Panc1 (cell line): ENCODE results near the gene TESK2.

Source experiments
- POLR2AphosphoS5 ChIP-seq: IDR thresholded peaks from 2 replicates; pipeline ENCODE4 v1.6.1; 2012; ENCODE audit warnings: mild to moderate bottlenecking, low read depth, low read length, moderate library complexity
- SIN3A ChIP-seq: IDR thresholded peaks from 2 replicates; pipeline ENCODE4 v1.6.1; 2012; ENCODE audit warnings: low read depth, mild to moderate bottlenecking, low read length, moderate library complexity, borderline replicate concordance; ENCODE audit not compliant: insufficient read depth
- TCF7L2 ChIP-seq: IDR thresholded peaks from 2 replicates; pipeline ENCODE4 v1.6.1; 2011; ENCODE audit warnings: mild to moderate bottlenecking, low read depth, low read length, inconsistent platforms
- TF ChIP-seq, protein P1 (sequence below): fragments of 450-650 bp; IDR thresholded peaks from 2 replicates; pipeline ENCODE4 v1.5.1; 2017; ENCODE audit warnings: mild to moderate bottlenecking
- TF ChIP-seq, protein P2 (sequence below), 2 experiments: IDR thresholded peaks; 2 replicates each; pipeline ENCODE4 v1.6.1; 2011 to 2012; ENCODE audit warnings: low read depth in 2 of 2, control low read depth in 1 of 2, low read length in 1 of 2, mild to moderate bottlenecking in 1 of 2, moderate library complexity in 1 of 2; ENCODE audit not compliant: insufficient read depth in 1 of 2

DNA sequence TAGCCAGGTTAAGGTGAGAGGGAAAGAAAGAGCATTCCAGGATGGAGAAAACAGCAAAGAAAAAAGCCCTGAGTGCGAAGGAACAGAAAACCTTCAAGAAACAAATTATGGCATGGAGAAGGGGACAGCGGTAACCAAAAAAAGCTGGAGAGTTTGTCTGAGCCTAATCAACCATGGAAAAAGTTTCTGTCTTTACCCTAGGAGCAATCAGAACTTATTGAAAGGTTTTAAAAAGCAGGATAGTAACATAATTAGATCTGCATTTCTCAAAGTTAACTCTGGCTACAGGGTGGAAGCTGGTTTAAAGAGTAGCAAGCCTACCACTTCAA, 190.3 kb downstream of the TESK2 start:
- TF ChIP-seq, protein P1, sequence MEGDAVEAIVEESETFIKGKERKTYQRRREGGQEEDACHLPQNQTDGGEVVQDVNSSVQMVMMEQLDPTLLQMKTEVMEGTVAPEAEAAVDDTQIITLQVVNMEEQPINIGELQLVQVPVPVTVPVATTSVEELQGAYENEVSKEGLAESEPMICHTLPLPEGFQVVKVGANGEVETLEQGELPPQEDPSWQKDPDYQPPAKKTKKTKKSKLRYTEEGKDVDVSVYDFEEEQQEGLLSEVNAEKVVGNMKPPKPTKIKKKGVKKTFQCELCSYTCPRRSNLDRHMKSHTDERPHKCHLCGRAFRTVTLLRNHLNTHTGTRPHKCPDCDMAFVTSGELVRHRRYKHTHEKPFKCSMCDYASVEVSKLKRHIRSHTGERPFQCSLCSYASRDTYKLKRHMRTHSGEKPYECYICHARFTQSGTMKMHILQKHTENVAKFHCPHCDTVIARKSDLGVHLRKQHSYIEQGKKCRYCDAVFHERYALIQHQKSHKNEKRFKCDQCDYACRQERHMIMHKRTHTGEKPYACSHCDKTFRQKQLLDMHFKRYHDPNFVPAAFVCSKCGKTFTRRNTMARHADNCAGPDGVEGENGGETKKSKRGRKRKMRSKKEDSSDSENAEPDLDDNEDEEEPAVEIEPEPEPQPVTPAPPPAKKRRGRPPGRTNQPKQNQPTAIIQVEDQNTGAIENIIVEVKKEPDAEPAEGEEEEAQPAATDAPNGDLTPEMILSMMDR: no peak; the same call in 1 of the 2 replicates
- TF ChIP-seq SIN3A (no peak), TCF7L2 (no peak), POLR2AphosphoS5 (no peak)
- TF ChIP-seq, protein P2, sequence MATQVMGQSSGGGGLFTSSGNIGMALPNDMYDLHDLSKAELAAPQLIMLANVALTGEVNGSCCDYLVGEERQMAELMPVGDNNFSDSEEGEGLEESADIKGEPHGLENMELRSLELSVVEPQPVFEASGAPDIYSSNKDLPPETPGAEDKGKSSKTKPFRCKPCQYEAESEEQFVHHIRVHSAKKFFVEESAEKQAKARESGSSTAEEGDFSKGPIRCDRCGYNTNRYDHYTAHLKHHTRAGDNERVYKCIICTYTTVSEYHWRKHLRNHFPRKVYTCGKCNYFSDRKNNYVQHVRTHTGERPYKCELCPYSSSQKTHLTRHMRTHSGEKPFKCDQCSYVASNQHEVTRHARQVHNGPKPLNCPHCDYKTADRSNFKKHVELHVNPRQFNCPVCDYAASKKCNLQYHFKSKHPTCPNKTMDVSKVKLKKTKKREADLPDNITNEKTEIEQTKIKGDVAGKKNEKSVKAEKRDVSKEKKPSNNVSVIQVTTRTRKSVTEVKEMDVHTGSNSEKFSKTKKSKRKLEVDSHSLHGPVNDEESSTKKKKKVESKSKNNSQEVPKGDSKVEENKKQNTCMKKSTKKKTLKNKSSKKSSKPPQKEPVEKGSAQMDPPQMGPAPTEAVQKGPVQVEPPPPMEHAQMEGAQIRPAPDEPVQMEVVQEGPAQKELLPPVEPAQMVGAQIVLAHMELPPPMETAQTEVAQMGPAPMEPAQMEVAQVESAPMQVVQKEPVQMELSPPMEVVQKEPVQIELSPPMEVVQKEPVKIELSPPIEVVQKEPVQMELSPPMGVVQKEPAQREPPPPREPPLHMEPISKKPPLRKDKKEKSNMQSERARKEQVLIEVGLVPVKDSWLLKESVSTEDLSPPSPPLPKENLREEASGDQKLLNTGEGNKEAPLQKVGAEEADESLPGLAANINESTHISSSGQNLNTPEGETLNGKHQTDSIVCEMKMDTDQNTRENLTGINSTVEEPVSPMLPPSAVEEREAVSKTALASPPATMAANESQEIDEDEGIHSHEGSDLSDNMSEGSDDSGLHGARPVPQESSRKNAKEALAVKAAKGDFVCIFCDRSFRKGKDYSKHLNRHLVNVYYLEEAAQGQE (IDR thresholded peaks at IDR 0.05; ENCODE audit: insufficient read depth in 1 of 2, low read depth in 2 of 2, low read length in 1 of 2): no peak
